Measurements from ENCODE around the gene ATP6V1A.

ATP6V1A gene

DNA sequence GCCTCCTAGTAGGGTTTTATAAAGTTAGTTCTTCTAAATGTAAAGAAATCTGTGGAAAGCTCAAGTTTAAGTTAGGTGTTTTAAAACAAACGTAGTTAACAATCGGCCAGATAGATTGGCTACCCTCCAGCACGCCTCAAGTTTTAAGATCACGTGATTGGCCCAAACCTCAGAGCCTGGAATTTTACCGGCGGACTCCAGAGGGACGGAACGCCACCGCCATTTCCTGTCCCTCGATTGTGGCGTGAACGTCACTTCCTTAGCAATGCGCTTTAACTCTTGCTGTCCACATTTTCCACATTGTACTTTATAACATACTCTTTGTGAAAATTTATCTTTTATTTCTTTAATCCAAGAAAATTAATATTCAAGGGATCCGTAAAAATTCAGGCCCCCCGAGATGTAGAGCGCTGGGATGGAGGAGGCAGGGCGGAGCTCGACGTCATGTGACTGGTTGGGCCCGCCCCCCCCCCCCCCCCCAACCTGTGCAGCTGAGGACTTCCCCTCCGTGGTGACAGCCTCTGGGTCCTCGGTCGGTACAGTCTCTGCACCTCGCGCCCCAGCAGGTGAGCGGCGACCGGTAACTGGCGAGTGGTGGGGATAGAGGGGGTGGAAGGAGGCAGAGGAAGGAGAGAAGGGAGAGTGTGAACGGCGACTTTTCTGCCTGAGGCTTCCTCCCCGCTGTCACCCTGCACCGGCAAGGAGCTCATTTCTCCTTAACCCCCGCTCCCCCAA lies at the start of gene ATP6V1A:
Gene ATP6V1A, plus strand, starts transcription at position 488 of the 735 bp plus-strand sequence. CDS start 31,719 bp downstream, outside the sequence.
- DNase-seq: peak; percentile 90 to 95

DNA sequence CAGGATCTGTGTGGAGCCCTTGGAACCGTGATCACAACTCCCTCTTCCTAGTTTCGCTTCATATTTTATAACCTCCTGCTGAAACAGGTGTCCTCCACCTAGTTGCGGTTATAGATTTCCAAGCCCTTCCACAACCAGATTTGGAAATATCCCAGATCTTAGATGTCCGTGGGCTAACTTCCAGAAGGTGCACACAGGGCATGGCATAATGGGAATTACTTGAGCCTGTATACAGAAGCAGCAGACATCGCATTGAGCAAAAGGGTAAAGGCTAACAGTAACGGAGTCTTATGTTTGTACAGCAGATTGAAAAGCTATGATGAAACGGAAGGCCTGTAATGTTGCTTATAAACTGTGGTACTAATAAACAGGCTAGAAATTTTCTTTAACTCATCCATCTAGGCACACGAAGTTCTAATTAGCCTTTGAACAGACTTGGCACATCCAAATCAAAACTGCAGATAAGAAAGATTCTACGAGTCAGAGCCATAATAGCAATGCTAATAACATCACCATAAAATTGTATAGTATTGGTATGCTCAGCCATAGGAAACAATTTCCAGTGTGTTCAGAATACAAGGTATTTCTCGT lies 49.2 kb upstream of the ATP6V1A start:
- no peak for DNase-seq

- no peak for DNase-seq
Measured at GRCh38 chr3:113698213-113698742, 48.6 kb upstream of the ATP6V1A start.

DNA sequence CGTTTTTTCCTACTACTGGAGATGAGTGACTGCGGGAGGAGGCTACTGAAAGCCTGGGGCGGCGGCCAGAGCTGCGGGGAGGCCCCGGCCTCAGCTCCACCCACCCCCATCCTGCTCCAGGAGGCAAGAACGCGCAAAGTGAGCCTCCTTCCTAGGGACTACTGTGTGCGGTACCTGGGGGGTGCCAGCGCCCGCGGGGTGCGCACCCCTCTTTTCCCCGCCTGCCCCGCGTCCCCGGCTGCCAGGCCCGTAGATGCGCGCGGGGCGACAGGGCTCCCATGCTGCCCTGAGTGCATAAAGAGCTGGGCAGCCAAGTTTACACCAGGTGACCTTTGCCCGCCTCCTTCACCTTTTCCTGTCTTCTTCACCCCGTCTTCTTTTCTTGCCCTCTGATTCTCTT lies 47.9 kb upstream of the ATP6V1A start:
- DNase-seq: no peak

DNA sequence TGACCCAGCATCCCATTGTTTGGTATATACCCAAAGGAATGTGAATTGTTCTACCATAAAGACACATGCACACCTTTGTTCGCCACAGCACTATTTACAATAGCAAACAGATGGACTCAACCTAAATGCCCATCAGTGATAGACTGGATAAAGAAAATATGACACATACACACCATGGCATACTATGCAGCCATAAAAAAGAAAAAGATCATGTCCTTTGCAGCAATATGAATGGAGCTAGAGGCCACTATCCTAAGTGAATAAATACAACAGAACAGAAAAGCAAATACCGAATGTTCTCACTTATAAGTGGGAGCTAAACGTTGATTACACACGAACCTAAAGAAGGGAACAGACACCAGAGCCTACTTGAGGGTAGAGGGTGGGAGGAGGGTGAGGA lies 39.0 kb upstream of the ATP6V1A start:
- DNase-seq: no peak

DNA sequence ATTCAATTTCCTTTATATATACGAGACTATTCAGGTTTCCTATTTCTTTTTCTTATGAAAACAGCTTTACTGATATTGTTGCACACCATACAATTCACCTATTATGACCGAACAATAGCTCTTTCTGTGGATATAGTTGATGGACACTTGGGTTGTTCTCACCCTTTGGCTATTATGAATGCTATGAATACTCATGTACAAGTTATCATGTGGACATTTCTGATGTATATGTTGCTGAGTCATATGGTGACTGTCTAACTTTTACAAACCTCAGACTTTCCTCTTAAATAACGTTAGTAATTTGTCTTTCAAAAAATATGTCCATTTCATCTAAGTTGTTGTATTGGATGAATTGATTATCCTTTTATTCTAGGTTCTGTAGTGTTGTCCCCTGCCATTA lies 34.7 kb upstream of the ATP6V1A start:
- no peak for DNase-seq

GRCh38 chr3:113714702-113715101 lies 32.1 kb upstream of the ATP6V1A start:
- DNase-seq: no peak

GRCh38 chr3:113717308-113717707 lies 29.5 kb upstream of the ATP6V1A start:
- no peak for DNase-seq

- no peak for DNase-seq
Measured at GRCh38 chr3:113717818-113718217, 29.0 kb upstream of the ATP6V1A start.

GRCh38 chr3:113719294-113719693 lies 27.5 kb upstream of the ATP6V1A start:
- DNase-seq: no peak

GRCh38 chr3:113719758-113720157 lies 27.1 kb upstream of the ATP6V1A start:
- DNase-seq: no peak

GRCh38 chr3:113721636-113722035 lies 25.2 kb upstream of the ATP6V1A start:
- no peak for DNase-seq

GRCh38 chr3:113728661-113729060 lies 18.2 kb upstream of the ATP6V1A start:
- no peak for DNase-seq

DNA sequence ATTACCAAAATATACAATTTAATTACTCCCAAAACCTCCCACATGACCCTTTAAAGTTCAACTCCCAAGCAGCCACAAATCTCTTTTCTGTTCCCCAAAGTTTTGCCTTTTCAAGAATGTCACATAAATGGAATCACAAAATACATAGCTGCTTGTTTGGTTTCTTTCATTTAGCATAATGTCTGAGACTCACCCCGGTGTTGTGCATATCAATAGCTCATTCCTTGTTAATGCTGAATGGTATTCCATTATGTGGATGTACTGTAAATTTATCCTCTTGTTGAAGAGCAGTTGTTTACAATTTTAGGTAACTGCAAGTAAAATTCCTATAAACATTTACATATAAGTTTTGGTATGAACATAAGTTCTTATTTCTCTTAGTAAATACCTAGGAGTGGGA lies 16.3 kb upstream of the ATP6V1A start:
- DNase-seq: no peak

DNA sequence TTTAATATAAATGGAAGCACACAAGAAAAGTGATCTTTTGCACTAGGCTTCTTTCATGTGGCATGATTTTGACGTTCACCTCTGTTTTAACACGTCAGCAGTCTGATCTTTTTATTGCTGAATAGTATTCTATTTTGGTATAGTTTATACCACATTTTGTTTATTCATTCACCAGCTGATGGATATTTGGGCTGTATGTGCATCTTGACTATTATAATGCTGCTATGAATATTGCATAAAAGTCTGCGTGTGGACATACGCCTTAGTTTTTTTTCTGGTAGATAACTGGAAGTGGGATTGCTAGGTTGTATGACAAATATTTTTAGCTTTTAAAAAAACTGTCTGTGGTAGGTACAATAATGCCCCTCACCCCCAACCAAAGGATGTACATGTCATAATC lies 15.1 kb upstream of the ATP6V1A start:
- DNase-seq: no peak

DNA sequence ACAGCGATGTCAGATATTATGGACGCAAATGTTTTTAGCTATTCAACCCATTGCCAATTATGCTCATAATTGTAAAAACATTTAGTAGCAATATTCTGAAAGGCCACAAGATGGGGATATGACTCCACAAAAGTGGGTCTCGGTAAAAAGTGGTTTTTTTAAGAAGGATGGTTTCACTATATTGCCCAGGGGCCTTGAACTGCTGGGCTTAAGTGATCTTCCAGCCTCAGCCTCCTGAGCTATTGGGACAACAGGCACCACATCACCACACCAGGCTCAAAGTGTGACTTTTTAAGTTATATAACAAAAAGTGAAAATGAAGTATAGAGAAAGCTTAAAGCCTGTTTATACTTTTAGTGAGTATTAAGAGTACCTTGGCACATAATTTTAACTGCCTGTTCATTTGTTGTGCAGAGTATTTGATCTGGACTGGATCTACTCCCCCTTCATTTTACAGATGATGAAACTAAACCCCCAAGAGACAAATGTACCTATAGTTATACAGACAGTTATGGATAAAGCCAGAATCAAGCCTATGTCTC lies 10.2 kb upstream of the ATP6V1A start:
- peak in 1 of 2 donors; percentile 69 for DNase-seq

- DNase-seq: no peak
Measured at GRCh38 chr3:113741086-113741485, 5.7 kb upstream of the ATP6V1A start.

- no peak for DNase-seq
Measured at GRCh38 chr3:113741620-113742019, 5.2 kb upstream of the ATP6V1A start.

- no peak for DNase-seq
Measured at GRCh38 chr3:113743006-113743630, 3.7 kb upstream of the ATP6V1A start.

GRCh38 chr3:113744941-113745755 lies 1.7 kb upstream of the ATP6V1A start:
- DNase-seq: peak; percentile 30 to 74

DNA sequence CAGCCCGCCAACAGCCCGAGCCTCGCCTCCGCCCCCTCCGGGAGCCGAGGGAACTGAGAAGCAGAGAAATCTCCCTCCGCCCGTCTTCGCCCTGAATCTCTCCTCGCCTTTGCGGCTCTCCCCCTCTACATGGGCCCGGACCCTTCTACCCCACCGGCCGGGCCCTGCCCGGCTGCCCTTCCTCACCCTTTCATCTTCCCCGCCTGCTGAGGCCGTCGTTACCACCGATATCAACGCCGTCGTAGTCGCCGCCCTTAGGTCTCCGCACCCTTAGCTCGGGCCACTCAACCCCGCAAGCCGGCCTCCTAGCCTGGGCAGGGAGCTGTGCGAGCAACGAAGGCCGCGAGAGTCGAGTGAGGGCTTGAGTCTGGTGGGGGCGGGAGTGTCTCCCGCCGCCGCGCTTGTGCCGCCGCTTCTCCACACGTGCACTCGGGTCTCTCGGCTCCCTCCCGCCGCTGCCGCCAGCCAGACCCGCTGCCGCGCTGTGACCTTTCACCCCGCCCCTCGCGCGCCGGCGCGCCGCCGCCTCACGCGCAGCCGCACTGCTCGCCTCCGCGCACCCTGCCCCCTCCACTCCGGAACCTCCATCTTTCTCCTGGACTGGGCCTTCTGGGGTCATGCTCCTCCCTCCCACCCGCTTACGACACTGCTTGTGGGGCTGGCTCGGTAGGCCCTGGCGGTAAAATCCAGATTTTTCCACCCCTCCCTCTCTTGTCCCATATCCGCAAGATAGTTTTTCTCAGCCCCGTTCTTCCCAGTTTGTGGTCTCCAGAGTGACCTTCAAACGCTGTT lies 883 bp upstream of the ATP6V1A start, which contains the start of gene NAA50:
Gene NAA50, minus strand, starts transcription at position 494 of the 792 bp plus-strand sequence. Its CDS starts 300 bp downstream, at position 194.
- DNase-seq: peak; percentile 89 to 92
